HG03196 (cell line): ENCODE data around the gene CACNB4.
"Not testable (repeated sequence)": the region's sequence is repeated elsewhere in the genome, so short reads cannot be mapped to it uniquely, and the experiment has no call there.

Source experiments
- ATAC-seq: cut with Tn5 transposase; IDR thresholded peaks from one replicate; pipeline ENCODE4 v1.9.1; 2021; ENCODE audit not compliant: unreplicated experiment

The CACNB4 gene

DNA sequence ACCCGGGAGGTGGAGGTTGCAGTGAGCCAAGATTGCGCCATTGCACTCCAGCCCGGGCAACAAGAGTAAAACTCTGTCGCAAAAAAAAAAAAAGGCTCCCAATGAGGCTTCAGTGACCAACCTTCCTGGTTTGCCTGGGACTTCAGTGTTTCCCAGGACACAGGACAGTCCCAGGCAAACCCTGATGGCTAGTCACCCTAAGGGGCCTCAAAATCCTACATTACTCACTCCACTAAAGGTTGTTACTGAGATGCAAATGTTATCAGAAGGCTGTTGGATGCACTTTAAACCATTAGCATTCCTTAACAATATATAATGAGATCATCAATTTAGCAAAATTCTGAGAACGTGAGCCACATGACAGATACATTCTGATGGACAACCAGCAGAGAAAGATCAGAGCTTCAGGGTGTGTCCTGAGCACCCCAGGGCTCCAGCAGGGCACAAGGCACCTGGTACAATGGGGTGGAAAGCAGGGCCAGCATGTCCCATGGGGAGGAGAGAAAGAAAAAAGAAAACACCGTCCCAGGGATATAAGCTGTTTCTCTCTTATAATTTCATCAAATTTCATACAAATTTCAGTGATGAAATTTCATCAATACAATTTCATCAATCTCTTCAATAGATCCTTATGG, 152.5 kb downstream of the CACNB4 start:
- no peak for ATAC-seq

DNA sequence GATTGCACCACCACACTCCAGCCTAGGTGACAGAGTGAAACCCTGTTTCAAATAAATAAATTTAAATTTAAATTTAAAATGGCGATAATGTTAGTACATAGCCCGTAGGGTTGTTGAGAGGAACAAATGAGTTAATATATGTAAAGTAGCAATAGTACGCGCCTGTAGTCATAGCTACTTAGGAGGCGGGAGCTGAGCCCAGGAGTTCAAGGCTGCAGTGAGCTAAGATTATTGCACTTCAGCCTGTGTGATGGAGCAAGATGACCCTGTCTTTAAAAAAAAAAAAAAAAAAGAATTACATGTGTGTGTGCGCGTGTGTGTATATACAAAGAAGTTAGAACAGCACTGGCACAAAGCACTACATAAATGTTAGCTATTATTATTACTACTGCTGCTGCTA, 153.2 kb downstream of the CACNB4 start:
- no peak for ATAC-seq

DNA sequence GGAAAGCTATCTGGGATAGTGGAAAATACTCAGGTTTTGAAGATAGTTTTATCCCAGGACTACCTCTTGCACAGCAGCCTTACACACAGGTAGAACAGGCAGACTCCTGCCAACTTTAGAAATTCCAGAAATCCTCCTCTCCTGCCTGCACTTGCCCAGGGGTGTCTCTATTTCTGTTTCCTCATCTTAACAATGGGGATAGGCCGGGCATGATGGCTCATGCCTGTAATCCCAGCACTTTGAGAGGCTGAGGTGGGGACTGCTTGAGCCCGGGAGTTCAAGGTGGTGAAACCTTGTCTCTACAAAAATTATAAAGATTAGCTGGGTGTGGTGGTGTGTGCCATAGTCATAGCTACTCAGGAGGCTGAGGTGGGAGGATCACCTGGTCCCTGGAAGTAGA, 153.7 kb downstream of the CACNB4 start:
- no peak for ATAC-seq

DNA sequence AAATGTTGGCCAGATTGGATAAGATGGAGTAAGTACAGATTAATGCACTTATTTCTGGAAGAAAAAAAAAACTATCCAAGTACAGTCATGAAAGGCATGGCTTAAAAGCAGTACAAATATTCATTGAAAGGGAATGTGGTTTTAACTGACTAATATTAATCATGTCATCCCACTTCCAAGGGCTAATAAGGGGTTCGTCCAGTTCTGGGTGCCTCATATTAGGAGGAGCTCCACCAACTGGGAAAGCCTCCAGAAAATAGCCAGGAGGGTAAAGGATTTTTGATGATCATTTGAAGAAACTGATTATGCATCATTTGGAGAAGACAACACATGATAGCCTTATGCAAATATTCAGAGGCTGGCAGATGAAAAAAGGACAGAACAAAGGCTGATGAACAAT, 155.4 kb downstream of the CACNB4 start:
- ATAC-seq, result no peak

DNA sequence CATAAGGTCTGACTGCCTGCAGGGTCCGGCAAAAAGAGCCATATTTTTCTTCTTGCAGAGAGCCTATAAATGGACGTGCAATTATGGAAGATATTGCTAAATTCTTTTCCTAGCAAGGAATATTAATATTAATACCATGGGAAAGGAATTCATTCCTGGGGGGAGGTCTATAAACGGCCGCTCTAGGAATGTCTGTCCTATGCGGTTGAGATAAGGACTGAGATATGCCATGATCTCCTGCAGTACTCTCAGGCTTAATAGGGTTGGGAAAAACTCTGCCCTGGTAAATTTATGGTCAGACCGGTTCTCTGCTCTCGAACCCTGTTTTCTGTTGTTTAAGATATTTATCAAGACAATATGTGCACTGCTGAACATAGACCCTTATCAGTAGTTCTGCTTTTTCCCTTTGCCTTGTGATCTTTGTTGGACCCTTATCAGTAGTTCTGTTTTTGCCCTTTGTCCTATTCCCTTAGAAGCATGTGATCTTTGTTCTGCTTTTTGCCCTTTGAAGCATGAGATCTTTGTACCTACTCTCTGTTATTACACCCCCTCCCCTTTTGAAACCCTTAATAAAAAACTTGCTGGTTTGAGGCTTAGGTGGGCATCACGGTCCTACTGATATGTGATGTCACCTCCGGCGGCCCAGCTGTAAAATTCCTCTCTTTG, 156.2 kb downstream of the CACNB4 start:
- ATAC-seq, result not testable (repeated sequence)

DNA sequence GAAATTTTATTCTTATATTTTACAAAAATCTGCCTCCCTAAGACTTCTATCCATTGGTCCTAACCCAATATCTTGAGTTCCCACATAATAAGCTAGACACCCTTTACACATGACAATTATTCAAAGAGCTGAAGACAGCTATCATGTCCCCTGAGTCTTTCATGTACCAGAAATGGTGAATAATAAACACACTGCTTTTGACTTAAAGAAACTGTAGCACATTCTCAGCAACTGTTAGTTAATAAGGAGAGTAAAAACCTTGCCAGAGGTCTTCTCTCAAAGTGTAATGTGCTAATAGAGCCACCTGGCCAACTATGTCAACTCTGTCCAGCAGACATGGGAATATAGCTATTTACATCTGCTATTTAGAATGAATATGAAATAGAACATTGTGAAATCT, 160.9 kb downstream of the CACNB4 start:
- ATAC-seq, result no peak

DNA sequence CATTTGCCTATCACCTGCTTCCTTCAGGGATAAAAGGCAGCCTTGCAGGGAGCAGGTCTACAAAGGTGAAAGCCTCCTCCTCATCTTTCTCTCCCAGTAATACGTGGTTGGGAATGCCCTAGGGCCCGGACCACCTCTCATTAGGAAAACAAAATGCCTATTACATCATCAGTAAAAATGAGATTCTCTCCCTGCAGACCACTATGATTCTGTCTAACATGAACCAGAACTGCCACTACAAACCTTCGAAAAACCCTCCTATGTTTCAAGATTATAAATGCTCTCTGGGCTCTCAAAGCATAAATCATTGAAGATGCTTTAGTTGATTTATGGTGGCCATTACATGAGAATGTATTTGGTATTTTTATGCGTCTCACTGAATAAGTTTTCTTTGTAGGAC, 162.2 kb downstream of the CACNB4 start:
- ATAC-seq, result no peak

DNA sequence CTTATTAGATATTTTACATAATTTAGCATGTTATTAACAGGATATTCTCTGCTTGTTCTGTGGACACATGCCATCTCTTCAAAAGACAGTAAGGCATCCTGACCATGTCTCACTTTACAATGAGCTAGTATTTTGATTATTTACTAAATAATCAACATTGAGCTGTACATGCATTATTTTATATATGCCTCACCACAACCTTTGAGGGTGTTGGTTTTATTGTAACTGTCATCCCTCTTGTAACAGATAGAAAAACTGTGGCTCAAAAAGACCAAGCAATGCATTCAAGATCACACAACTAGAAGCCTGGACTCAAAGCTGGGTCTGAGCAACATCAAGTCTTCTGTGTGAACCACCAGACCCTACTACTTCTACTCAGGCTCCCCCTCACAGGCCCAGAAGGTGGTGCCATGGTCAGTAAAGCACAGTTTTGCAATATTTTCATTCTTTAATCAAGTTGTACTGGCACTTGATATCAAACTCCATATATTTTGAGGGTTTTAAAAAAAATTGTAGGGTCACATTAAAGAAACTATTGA, 165.5 kb downstream of the CACNB4 start:
- no peak for ATAC-seq

DNA sequence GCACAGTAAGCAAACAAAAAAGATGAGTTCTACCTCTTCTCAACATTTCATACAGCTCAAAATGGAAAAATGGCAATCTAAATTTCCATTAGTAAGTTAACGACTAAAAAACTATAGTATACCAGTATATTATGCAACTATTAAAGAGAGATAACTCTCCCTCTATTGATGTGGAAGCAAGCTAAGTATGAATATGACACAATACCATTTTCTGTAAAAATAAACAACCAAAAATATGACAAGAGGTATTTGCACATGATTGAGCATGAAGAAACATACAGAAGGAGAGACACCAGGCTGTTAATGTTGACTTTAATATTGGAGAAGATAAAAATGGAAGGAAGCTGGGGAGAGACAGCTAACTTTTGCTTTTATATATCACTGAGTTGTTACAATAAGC, 167.1 kb downstream of the CACNB4 start:
- ATAC-seq, result no peak

DNA sequence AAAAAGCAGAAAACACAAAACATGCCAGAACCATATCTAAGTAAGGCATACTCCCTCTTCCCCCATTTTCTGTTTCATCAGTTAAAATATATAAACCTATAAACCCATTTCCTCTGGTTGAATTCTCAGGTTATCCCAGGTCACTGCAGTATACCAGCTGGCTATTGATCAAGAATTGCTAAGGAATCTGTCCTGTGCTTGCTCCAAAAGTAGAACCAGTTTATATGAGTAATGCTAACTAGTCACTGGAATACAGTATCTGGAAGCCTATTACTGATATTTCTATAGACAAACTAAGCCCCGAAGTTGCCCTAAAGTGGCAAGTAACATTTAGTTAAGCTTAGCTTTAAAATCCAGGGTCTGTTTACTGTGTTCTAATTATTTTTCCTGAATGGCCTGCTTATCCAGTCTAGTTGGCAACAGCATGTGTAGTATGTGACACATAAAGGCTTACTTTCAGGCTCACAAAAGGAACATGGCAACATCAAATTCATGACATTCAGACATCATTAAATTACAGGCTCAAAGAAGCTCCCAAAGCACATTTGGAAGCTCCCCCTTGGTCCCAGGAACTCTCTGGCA, 167.7 kb downstream of the CACNB4 start:
- no peak for ATAC-seq

DNA sequence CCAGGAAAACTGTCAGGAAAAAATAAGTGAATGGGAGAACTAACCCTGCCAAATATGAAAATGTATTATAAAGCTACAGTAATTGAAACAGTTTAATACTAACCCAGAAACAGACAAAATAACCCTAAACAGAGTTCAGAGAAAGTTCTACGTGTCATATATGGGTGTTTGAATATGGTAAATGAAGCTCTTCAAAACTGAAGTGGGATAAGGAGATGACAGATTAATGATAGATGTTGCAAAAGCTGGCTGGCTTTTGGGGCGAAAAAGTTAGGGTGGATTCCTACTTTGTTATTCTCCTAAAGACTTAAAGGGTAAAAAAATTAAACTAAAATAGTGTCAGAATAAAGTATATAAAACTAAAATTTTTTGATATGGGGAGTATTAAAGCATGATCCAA, 168.8 kb downstream of the CACNB4 start:
- no peak for ATAC-seq

DNA sequence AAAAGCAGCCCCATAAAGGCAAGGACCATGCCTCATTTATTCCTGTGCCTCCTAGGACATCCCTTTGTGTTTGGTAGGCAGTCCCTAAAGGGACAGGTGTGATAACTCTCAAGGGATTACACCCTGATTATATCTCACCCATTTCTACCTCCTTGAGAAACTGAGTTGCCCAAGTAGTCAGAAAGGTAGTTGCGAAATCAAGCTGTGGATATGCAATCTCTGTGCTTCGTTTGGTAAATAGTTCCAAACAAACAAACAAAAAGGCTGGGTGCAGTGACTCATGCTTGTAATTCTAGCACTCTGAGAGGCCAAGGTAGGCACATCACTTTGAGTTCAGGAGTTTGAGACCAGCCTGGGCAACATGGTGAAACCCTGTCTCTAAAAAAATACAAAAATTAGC, 170.5 kb downstream of the CACNB4 start:
- ATAC-seq, result no peak

DNA sequence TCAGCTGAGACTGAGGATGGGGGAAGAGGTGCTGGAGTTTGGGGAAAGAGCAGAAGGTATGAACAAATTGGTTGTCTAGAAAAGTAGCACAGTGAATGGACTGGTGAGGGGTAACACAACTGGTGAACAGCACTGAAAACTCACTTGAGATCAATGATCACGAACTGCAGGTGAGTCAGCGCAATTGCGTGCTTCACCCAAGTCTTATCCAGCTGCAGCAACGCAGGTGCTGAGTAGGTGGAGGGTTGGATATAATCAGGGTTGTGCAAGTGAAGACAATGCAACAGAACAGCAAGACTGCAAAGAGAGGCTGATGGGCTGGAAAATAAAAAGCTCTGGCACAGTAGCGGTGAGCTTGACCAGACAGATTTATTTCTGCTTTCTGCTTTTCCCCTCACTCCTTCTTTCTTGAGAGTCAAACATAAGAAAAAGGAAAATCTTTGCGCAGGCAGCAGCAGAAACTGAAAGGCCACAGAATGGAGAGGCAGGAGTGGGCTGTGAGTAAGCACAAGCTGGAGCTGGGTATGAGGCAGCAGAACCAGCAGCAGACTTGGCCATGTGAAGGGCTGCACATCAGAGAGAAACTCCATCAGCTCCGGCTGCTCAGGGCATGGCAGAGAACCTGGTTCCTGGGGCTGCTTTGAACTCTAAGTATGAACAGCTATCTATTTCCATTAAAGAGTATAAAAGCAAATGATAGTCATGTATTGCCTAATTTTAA, 171.2 kb downstream of the CACNB4 start:
- ATAC-seq, result no peak

DNA sequence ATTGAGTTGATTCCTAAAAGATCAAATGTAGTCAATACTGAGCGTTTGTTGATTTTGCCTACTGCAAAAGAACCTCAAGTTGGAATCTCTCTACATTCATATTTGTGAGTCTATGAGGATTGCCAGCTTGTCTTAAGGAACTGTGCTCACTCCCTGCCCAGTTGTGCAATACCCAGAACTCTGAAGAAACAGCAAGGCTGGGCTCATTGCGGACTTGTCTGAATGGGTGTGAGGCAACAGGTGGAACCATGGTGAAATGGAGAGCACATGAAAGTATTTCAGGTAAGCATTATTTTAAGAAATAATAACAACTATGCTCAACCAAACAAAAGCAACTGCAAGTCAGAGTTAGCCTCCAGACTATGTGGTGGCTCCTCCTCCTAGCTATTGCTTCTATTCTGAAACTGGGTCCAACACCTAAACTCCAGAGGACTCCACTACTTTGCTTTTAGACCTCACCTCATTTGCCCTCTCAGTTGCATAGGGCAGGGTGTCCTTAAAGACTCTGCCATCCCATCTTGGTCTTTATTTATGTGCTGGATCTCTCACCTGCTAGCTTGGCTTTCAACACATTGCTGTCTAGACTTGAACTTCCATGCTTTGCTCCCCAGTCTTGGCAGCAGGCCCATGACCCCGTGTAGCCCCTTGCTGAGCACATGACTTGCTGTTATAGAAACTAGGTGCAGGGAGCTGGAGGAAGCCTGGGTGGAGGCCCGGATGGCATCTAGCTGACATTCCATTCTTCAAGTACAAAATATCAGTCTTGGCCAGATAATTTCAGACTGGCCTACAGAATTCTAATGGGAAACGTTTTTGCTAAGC, 175.8 kb downstream of the CACNB4 start:
- no peak for ATAC-seq

DNA sequence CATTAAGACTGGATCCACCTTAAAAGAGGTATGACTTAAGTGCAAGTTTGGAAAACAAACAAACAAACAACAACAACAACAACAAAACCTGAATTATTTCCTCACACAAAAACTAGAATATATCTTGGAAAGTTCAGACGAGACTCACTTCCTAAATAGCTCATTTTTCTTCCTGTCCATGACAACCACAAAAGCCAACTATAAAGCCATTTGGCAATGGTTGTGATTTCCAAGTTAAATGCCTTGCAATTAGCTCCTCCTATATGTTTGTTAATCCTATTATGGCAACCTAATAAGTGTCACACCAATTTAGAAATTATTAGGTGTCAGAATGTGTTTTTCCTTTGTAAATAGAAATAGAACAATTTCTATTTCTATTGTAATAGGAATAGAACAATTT, 179.1 kb downstream of the CACNB4 start:
- no peak for ATAC-seq

DNA sequence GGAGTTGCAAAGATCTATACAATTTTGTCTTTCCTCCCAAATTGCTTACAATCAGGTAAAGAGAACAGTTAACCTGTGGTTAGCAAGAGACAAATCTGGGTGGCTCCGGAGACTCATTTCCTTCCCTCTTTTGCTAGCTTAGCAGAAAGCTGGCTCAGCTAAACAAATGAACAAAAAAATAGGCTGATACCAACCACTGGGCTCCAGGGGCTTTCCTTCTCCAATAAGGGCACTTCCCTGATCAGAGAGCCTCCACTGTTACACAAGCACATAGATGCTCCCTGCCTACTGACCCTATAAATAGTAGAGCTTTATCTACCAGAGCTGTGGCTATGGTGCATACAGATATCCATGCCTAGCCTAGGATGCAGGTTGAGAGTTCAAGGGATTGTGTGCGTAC, 180.5 kb downstream of the CACNB4 start:
- ATAC-seq, result no peak

DNA sequence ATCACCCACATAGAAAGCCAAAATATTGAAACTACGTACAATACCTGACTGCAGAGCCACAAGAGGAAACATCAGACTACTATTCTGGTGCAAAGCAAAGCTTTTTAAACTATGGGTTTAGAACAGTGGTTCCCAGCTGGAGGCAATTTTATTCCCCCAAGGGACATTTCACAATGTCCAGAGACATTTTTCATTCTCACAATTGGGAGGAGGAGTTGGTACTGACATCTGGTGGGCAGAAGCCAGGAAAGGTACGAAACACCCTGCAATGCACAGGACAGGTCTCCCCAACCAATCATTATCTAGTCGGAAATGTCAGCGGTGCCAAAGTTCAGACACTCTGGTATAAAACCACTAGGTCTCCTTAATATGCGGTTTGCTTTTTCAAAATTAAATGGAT, 182.2 kb downstream of the CACNB4 start:
- ATAC-seq, result no peak

DNA sequence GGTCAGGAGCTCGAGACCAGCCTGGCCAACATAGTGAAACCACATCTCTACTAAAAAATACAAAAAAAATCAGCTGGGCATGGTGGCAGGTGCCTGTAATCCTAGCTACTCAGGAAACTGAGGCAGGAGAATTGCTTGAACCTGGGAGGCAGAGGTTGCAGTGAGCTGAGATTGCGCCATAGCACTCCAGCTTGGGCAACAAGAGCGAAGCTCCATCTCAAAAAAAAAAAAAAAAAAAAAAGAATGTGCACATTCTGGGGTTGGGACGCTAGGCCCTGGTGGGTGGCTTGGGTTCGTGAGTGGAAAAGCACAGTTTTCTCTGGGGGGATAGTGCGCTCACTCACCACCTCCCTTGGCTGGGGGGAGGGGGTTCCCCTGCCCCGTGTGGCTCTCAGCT, 183.2 kb downstream of the CACNB4 start:
- ATAC-seq, result not testable (repeated sequence)

DNA sequence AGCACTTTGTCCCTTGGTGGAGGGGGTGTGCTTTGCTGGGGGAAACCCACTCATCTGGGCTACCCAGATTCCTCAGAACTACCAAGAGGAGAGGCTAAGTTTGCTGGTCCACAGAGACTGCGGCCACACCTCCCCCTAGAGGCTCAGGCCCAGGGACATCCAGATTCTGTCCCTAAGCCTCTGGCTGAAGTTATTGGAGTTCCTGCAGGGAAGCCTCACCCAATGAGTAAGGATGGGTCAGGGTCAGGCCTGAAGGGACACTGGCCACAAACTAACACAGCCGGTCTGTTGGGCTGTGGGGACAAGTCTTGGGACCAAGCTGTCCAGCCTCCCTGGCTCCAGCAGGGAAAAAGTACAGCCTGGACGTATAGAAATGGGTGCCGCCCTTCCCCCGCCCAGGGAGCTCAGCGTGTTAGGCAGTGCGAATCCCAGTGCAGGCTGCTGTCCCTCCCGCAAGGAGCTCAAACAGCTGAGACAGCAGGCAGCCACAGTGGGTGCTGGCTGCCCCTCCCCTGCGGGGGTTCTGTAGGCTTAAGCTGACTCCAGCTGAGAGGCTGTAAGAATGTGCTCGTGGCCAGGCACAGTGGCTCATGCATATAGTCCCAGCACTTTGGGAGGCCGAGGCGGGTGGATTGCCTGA, 183.7 kb downstream of the CACNB4 start:
- no peak for ATAC-seq

DNA sequence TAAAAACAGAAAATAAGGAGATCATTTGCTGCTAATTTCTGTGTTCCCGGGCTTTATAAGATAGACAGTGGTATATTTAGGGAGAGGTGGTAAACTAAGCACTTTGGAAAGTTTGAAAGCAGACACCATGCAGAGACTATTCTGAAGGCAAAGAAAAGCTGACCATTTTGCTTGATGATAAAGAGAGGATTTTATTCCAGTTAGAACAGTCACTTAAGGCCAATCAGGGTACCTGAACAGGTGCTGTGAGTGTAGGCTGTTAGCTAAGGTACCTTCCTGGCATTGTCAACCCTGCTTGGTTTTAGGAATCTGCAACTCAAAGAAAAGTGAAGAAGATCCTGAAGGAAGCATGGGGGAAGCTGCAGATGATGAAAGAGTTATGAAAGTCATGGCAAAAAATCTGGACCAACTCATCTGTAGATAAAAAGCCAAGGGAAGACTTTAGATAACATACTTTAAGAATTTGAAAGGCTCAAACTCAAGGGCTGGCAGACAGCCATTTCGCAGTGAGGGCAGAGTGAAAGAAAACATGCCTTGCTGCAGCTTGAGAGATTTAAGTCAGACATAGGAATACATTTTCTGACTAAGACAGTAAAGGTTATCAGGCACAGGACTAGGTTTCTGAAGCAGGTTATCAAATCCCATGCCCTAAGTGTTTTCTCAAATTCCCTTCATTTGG, 190.5 kb downstream of the CACNB4 start:
- no peak for ATAC-seq
